Measurements from ENCODE around the gene DLG2.

- TF ChIP-seq CTCF (IDR thresholded peaks at IDR 0.05) = no peak
- TF ChIP-seq POLR2A (IDR thresholded peaks at IDR 0.05) = no peak
These were observed 51.8 kb downstream of the DLG2 start for GRCh38 chr11:85575388-85575787.

All from uterus (tissue), 2 donors.